Measurements from ENCODE around the gene HOXA10.

Gene HOXA10

GRCh38 chr7:27173956-27174873 is at the start of gene HOXA10:
Gene HOXA10 (minus strand): TSS chr7:27174320. CDS start chr7:27174306, 14 bp downstream.
- TF ChIP-seq CTCF (conservative IDR thresholded peaks at IDR 0.05): no peak
- peak within 1 kb of the TSS; percentile 99 for H3K27ac ChIP-seq

GRCh38 chr7:27221201-27221797 is 47.2 kb upstream of the HOXA10 start:
- no peak overlapping the region for H3K27ac ChIP-seq
- no peak for TF ChIP-seq CTCF (conservative IDR thresholded peaks at IDR 0.05)

- TF ChIP-seq CTCF (conservative IDR thresholded peaks at IDR 0.05): no peak
- no peak overlapping the region for H3K27ac ChIP-seq
Measured at GRCh38 chr7:27220440-27220955, 46.4 kb upstream of the HOXA10 start.

- TF ChIP-seq CTCF (conservative IDR thresholded peaks at IDR 0.05): no peak
- no peak overlapping the region for H3K27ac ChIP-seq
Measured at GRCh38 chr7:27219821-27220220, 45.7 kb upstream of the HOXA10 start.

- no peak overlapping the region for H3K27ac ChIP-seq
- no peak for TF ChIP-seq CTCF (conservative IDR thresholded peaks at IDR 0.05)
Measured at GRCh38 chr7:27217951-27218350, 43.8 kb upstream of the HOXA10 start.

- no peak for TF ChIP-seq CTCF (conservative IDR thresholded peaks at IDR 0.05)
- no peak overlapping the region for H3K27ac ChIP-seq
Measured at GRCh38 chr7:27215356-27215755, 41.2 kb upstream of the HOXA10 start.

- TF ChIP-seq CTCF (conservative IDR thresholded peaks at IDR 0.05): no peak
Measured at GRCh38 chr7:27214239-27214950, 40.3 kb upstream of the HOXA10 start.

More at GRCh38 chr7:27214239-27214950, 40.3 kb upstream of the HOXA10 start:
- H3K27ac ChIP-seq: no peak overlapping the region

Data from VCaP (cell line).